Activated T-cell treated with anti-CD3 and anti-CD28 coated beads, Interleukin-2, amount 50 U/mL, for 48 hours (primary cell): ENCODE measurements around the gene SLC1A7.
"Not testable (repeated sequence)": the region's sequence is repeated elsewhere in the genome, so short reads cannot be mapped to it uniquely, and the experiment has no call there.

Source experiments
- DNase-seq, 2 experiments: peaks; one replicate each; pipeline ENCODE4 v3.0.0-alpha.2; 2020

Gene SLC1A7

GRCh38 chr1:53142226-53142853 is at the start of gene SLC1A7:
SLC1A7 (minus strand) TSS chr1:53142638; CDS start chr1:53142449, 189 bp downstream.
- DNase-seq: no peak

- no peak for DNase-seq
These were observed 47.8 kb upstream of the SLC1A7 start for GRCh38 chr1:53190210-53190611.

- no peak for DNase-seq
These were observed 46.6 kb upstream of the SLC1A7 start for GRCh38 chr1:53189061-53189460.

- no peak for DNase-seq
These were observed 45.7 kb upstream of the SLC1A7 start for GRCh38 chr1:53188099-53188498.

GRCh38 chr1:53187401-53187800 is 45.0 kb upstream of the SLC1A7 start:
- no peak for DNase-seq

GRCh38 chr1:53186533-53186932 is 44.1 kb upstream of the SLC1A7 start:
- DNase-seq: no peak

GRCh38 chr1:53185955-53186297 is 43.5 kb upstream of the SLC1A7 start:
- DNase-seq: not testable (repeated sequence)

- no peak for DNase-seq
These were observed 40.9 kb upstream of the SLC1A7 start for GRCh38 chr1:53183095-53183990.

GRCh38 chr1:53182716-53183094 is 40.3 kb upstream of the SLC1A7 start:
- DNase-seq: no peak

- DNase-seq: peak; percentile 88 to 89
These were observed 39.7 kb upstream of the SLC1A7 start for GRCh38 chr1:53182111-53182593.

GRCh38 chr1:53180951-53181350 is 38.5 kb upstream of the SLC1A7 start:
- no peak for DNase-seq

GRCh38 chr1:53180226-53180625 is 37.8 kb upstream of the SLC1A7 start:
- DNase-seq: no peak

GRCh38 chr1:53176452-53177208 is 34.2 kb upstream of the SLC1A7 start:
- DNase-seq: no peak

GRCh38 chr1:53174971-53175913 is 32.8 kb upstream of the SLC1A7 start:
- DNase-seq: no peak

- DNase-seq: no peak
These were observed 30.1 kb upstream of the SLC1A7 start for GRCh38 chr1:53172426-53173128.

- no peak for DNase-seq
These were observed 24.5 kb upstream of the SLC1A7 start for GRCh38 chr1:53166912-53167311.

- DNase-seq: no peak
These were observed 23.9 kb upstream of the SLC1A7 start for GRCh38 chr1:53166366-53166765.

- DNase-seq: no peak
These were observed 23.0 kb upstream of the SLC1A7 start for GRCh38 chr1:53165408-53165961.

- no peak for DNase-seq
These were observed 20.9 kb upstream of the SLC1A7 start for GRCh38 chr1:53163291-53163768.

GRCh38 chr1:53162621-53163020 is 20.2 kb upstream of the SLC1A7 start:
- no peak for DNase-seq

- DNase-seq: no peak
These were observed 18.5 kb upstream of the SLC1A7 start for GRCh38 chr1:53160924-53161378.
